K562 treated with DMSO at 1 percent for 12 hours (cell line): ENCODE measurements around the gene MAST2. TPM values are rescaled to one million over a fixed set of nuclear protein-coding genes. Genes with fewer than 3 reads are reported as not detected.

ENCODE experiments used
- total RNA-seq: library from RNA; unstranded; fragments of 300-600 nt; gene quantifications from 2 replicates; pipeline ENCODE4 v1.2.3, GENCODE V29; 2022; ENCODE audit not compliant: insufficient read depth

MAST2 gene
- 14.1 and 36.9 TPM in 2 replicates for total RNA-seq

DNA sequence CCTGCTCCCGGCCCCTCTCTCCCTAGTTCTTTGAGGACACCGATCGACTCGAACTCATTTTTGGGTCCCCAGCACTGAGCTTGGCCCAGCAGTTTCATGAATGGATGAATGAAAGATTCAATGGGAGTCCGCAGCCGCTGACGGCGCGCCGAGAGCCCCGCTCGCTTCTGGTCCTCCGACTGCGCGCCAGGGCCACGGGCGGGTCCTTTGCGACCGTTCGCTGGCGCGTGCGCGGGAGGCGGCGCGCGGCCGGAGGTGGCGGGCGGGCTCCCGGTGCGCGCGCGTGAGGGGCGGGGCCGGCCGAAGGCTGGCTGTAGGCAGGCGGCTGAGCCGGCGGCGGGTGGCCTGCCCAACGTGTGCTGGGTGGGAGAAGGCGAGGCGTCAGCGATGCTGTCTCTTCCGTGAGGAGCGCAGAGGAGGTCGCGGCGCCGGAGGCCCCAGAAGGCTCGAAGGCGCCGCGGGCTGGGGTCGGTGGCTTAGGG, at the start of gene MAST2:
TSS of gene MAST2 (plus strand) at position 314 of the 482 bp plus-strand sequence. CDS start 284 bp downstream, outside the sequence.

Other genes with a start within 250 kb of the MAST2 start
- 228 and 377 TPM in 2 replicates for gene NASP, start 219.6 kb upstream of the MAST2 start, total RNA-seq
- 1.3 and 3.0 TPM in 2 replicates for gene CCDC17, start 179.6 kb upstream of the MAST2 start, total RNA-seq
- 44.6 and 87.8 TPM in 2 replicates for gene GPBP1L1, start 117.1 kb upstream of the MAST2 start, total RNA-seq
- 31.0 and 58.6 TPM in 2 replicates for gene TMEM69, start 115.4 kb upstream of the MAST2 start, total RNA-seq
- 2.6 and 10.0 TPM in 2 replicates for gene IPP, start 53.0 kb upstream of the MAST2 start, total RNA-seq